AG09309 (cell line): ENCODE data around the gene GPATCH8.

Experiments
- DNase-seq: peaks from one replicate; pipeline ENCODE4 v3.0.0-alpha.2; 2010; ENCODE audit warnings: low read depth
- H3K4me3 ChIP-seq: 2 replicates; pipeline ENCODE4 v1.5.1; 2011; ENCODE audit warnings: mild to moderate bottlenecking, low read depth, low read length, moderate library complexity; ENCODE audit not compliant: control insufficient read depth
- CTCF ChIP-seq: IDR thresholded peaks from 2 replicates; pipeline ENCODE4 v1.5.1; 2011; ENCODE audit warnings: mild to moderate bottlenecking, low read depth, low read length, inconsistent platforms; ENCODE audit not compliant: insufficient read depth, control insufficient read depth; ENCODE audit errors: missing control alignments

The GPATCH8 gene

GRCh38 chr17:44536090-44536953 lies 33.1 kb upstream of the GPATCH8 start:
- no peak for TF ChIP-seq CTCF
- no peak overlapping the region for H3K4me3 ChIP-seq
- DNase-seq, result no peak

GRCh38 chr17:44533533-44534246 lies 30.5 kb upstream of the GPATCH8 start:
- peak; percentile 97 for TF ChIP-seq CTCF
- no peak for DNase-seq
- no peak overlapping the region; the same call in 1 of the 2 replicates for H3K4me3 ChIP-seq

- H3K4me3 ChIP-seq, result no peak overlapping the region
- no peak for DNase-seq
- no peak for TF ChIP-seq CTCF
Observed at GRCh38 chr17:44530896-44531418, 27.8 kb upstream of the GPATCH8 start.

GRCh38 chr17:44529864-44530263 lies 26.7 kb upstream of the GPATCH8 start:
- no peak for DNase-seq
- no peak for TF ChIP-seq CTCF

GRCh38 chr17:44527954-44528353 lies 24.7 kb upstream of the GPATCH8 start:
- no peak overlapping the region for H3K4me3 ChIP-seq
- TF ChIP-seq CTCF, result no peak
- DNase-seq, result no peak

More at GRCh38 chr17:44529864-44530263, 26.7 kb upstream of the GPATCH8 start:
- H3K4me3 ChIP-seq, result no peak overlapping the region

- no peak for DNase-seq
- H3K4me3 ChIP-seq, result no peak overlapping the region
- no peak for TF ChIP-seq CTCF
Observed at GRCh38 chr17:44527102-44527501, 23.9 kb upstream of the GPATCH8 start.
